Measurements from ENCODE around the gene ZNF736.
"Not testable (repeated sequence)": the region's sequence is repeated elsewhere in the genome, so short reads cannot be mapped to it uniquely, and the experiment has no call there.

ZNF736 gene

GRCh38 chr7:64313740-64314491, at the start of gene ZNF736:
TSS of gene ZNF736 (plus strand) at chr7:64313961. CDS start at chr7:64314151, 190 bp downstream.
- DNase-seq = peak; percentile 93

GRCh38 chr7:64266341-64266919, 47.3 kb upstream of the ZNF736 start:
- DNase-seq = no peak

- no peak for DNase-seq
Observed at GRCh38 chr7:64277630-64278029, 36.1 kb upstream of the ZNF736 start.

- no peak for DNase-seq
Observed at GRCh38 chr7:64294701-64295420, 18.9 kb upstream of the ZNF736 start.

GRCh38 chr7:64297418-64297817, 16.3 kb upstream of the ZNF736 start:
- DNase-seq = not testable (repeated sequence)

GRCh38 chr7:64300641-64301405, 12.9 kb upstream of the ZNF736 start:
- DNase-seq = no peak

GRCh38 chr7:64307254-64308015, 6.3 kb upstream of the ZNF736 start:
- DNase-seq = peak; percentile 96

GRCh38 chr7:64308016-64308270, 5.8 kb upstream of the ZNF736 start:
- no peak for DNase-seq

GRCh38 chr7:64310426-64310825, 3.3 kb upstream of the ZNF736 start:
- DNase-seq = no peak

GRCh38 chr7:64312826-64313225, 935 bp upstream of the ZNF736 start:
- DNase-seq = no peak

GRCh38 chr7:64314566-64314965, 805 bp downstream of the ZNF736 start:
- DNase-seq = no peak

- not testable (repeated sequence) for DNase-seq
Observed at GRCh38 chr7:64316031-64316742, 2.4 kb downstream of the ZNF736 start.

GRCh38 chr7:64320547-64321513, 7.1 kb downstream of the ZNF736 start:
- DNase-seq = no peak

- DNase-seq = not testable (repeated sequence)
Observed at GRCh38 chr7:64324166-64324565, 10.4 kb downstream of the ZNF736 start.

- not testable (repeated sequence) for DNase-seq
Observed at GRCh38 chr7:64348713-64349210, 35.0 kb downstream of the ZNF736 start.

GRCh38 chr7:64359543-64359942, 45.8 kb downstream of the ZNF736 start:
- DNase-seq = no peak

- no peak for DNase-seq
Observed at GRCh38 chr7:64371116-64371515, 57.4 kb downstream of the ZNF736 start.

GRCh38 chr7:64373017-64373416, 59.3 kb downstream of the ZNF736 start:
- no peak for DNase-seq

GRCh38 chr7:64400401-64400800, 86.6 kb downstream of the ZNF736 start:
- DNase-seq = no peak

All from CD4-positive, alpha-beta T cell treated with Interleukin-10 for 1 hour (primary cell).